T-helper 2 cell (primary cell): ENCODE measurements around the gene SPAG17.

Source experiments
- DNase-seq, 5 experiments: peaks; one replicate each; pipeline versions ENCODE4 v3.0.0 to v3.0.0-alpha.2; 2012 to 2022

Gene SPAG17

DNA sequence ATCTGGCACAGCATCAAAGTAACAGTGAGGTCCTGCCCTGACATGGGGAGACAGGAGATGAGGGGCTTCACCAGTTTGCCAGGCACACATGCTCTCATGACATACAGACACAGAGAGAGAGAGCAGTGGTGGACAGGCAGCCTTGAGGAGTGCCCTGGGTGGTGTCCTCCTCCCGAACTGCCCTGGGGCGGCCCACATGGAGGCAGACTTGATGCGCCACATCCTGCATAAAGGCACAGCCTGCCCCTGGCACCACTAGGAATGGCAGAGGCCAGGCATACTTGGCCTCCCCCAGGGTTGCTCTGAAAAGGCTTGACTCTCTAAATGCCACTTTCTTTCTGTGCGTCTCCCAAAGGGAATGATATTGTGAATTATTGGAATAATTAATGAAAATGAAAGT is 67.5 kb downstream of the SPAG17 start:
- DNase-seq: no peak

- no peak for DNase-seq
Measured at GRCh38 chr1:118116909-118117308, 68.1 kb downstream of the SPAG17 start.

DNA sequence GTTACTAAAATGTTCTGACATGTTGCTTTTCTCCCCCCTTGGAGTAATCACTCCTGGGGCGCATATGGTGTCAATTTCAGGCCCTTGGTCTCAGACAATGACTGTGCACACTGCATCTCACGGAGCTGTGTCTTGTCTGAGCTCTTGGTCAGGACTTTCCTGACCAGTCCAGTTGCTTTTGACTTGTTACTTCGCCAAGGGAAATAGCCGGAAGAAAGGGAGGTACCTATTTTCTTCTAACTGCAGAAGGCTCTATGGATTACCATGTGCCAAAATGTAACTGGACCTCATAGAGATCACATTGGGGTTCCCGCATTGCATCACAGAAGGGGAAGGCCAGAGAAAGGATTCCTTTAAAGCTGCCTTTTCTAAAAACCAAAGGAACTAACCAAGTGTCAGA is 68.6 kb downstream of the SPAG17 start:
- no peak for DNase-seq

DNA sequence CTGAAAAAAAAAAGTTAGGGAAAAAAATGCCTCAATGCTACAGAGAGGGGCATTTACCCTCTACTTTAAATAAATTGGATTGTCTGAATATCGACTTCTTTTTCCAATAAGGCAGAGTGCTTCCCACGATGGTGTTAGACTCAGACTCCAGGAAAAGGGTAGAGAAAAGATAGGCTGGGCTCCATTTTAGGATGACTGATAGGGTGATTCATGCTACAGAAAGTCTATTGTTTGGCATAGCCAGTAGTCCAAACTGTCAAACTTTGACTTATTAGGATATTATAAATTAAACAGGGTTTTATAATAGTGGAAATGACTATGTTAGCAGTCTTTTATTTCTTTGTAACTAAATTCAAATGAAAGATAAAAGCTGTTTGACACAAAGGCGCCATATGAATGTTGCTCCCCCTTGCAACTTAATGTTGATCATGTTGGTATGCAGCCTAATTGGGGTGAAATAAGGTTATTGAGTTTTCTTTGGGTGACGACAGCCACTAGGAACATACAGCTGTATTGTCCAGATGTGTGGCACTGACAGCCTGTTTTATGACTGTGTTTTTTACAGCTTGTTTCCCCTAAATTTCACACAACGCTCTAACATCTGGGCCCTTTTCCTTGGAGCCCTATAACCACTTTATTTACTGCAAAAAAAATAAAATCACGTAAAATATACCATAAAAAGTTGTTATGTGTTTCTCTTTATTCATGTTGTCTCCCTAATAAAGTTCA is 69.3 kb downstream of the SPAG17 start:
- DNase-seq: no peak

- no peak for DNase-seq
Measured at GRCh38 chr1:118113261-118113660, 71.8 kb downstream of the SPAG17 start.

- no peak for DNase-seq
Measured at GRCh38 chr1:118110580-118110979, 74.4 kb downstream of the SPAG17 start.

- DNase-seq: no peak
Measured at GRCh38 chr1:118104951-118105350, 80.1 kb downstream of the SPAG17 start.

- DNase-seq: no peak
Measured at GRCh38 chr1:118102445-118102844, 82.6 kb downstream of the SPAG17 start.

GRCh38 chr1:118101999-118102398 is 83.0 kb downstream of the SPAG17 start:
- DNase-seq: no peak

- no peak for DNase-seq
Measured at GRCh38 chr1:118101515-118101844, 83.5 kb downstream of the SPAG17 start.

DNA sequence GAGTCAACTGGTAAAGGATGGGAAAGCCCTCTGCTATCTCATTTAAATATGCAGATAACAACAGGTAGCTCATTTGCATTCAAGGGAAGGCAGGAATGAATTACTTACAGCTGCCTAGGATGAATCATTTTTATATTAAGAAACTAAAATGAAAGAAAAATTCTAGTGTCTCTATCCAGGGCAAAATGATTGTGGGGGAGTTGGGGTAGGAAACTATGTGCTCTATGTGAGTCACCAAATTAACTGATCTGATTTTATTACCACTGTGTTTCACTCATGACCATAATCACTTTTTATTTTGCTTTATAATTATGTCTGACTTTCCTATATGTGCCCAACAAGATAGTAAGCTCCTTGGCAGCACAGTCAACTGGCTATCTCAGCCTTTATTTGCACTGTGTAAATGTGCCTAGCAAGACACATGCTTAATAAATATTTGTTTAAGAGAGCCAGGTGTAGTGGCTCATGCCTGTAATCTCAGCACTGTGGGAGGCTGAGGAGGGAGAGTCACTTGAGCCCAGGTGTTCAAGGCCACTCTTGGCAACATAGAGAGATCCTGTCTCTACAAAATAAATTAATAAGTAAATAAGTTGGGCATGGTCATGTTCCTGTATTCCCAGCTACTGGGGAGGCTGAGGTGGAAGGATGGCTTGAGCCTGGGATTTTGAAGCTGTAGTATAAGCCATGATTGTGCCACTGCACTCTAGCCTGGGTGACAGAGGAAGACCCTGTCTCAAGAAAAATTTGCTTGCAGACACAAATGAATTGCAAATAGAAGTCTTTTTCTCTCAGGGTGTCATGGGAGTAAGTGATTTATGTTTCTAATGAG is 84.1 kb downstream of the SPAG17 start:
- DNase-seq: no peak

DNA sequence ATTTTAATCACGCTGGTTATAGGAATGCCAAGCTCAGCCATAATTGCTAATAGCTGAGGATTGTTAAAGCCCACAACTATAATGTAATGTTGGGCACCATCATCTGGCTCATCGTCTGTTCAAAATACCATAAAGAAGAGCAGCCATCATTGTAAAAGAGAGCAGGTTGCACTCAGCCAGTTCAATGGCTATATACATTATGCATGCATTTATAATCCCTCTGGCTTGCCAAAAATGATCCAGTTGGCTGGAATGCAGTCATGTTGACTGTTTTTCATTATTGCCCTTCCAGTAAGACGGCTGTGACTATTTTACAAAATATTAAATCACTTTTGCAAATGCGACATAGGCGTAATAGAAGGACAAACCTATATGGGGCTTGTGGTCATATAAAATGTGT is 85.3 kb downstream of the SPAG17 start:
- no peak for DNase-seq

DNA sequence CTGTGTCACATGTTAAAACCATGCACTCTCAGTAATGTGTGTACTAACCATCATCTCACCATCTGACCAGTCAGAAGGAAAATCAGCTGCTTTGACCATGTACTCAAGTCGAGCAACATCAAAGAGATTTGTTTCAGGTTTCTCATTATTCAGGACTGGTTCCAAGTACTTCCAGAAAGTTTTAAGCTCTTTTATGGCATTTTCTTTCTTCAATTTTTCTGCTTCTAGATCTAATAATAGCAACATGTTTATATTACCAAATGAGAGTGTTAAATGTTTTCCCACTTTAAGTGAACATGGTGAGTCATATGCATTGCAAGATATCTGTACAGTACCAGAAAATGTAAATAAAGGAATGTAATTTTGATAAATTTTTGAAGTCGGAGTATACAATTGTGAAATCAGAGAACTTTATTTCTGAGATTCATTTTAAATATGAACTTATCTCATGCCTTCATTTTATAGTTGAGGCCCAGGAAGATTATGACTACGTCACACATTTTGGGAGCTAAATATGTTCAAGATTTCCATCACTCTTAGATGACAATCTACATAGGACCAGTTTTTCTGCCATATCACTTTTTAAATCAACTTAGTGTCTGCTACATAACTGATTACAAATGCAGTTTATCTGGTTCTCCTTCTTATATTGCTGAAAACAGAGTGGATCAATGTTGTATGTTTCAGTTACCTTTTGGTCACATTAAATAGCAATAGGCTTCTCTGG is 87.2 kb downstream of the SPAG17 start:
- no peak for DNase-seq

- no peak for DNase-seq
Measured at GRCh38 chr1:118093017-118093416, 92.0 kb downstream of the SPAG17 start.

DNA sequence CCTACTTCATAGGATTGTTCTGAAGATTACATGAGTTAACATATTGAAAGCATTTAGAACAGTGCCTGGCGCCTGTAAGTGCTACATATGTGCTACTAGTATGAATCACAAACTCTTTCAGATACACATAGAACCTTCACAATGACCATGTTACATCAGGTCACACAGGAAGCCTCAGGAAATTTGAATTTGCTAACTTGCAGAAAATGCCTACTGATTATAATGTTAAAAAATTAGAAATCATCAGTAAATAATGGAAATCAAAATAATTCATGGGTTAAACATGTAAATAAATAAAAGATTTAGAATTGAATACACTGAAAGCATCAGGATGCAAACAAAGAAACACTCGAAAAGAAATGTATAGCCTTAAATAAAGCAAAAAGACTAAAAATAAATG is 94.9 kb downstream of the SPAG17 start:
- DNase-seq: no peak

DNA sequence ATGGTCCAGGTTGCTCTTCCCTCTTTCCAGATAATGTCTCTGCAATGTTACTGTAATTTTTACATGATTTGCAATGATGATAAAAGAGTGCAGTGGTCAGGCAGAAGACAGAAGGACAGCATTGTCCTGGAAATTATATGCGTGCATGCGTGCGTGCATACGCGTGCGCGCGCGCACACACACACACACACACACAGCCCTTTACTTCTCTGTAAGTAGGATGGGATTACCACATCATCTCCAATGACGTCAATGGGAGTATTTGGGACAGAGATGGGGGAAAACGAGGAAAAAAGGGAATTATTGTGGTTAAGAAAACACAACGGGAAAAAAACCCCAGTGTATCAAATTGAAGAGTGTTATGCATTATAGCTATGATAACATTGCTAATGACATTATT is 99.7 kb downstream of the SPAG17 start:
- no peak for DNase-seq

DNA sequence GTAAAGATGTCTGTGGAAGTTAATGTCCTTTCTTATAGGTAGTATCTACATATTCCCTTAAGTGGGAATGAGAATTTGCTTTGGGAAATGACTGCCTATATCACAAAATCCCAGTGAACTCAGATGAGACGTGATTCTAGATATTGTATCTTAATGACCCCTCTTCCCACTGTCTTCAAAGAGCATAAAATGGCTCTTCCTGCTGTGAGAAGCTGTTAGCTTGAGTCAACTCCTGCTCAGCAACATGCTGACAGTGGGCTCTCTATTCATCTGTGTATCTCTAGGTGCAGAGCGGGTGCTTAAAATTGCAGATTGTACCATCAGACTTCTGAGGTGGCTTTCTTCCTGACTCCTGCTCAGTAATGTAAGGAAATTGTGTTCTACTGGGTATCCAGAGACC is 100.6 kb downstream of the SPAG17 start:
- no peak for DNase-seq

DNA sequence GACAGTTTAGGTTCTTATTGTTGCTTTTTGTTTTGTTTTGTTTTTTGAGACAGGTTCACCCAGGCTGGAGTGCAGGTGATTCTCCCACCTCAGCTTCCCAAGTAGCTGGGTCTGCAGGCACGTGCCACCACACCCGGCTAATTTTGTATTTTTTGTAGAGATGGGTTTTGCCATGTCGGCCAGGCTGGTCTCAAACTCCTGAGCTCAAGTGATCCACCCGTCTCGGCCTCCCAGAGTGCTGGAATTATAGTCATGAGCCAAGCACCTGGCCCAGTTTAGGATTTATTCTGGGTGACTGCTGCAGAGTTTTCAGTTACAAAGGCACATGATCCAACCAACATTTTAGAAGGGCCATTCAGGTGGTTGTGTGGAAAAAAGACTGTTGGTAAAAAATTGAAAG is 102.0 kb downstream of the SPAG17 start:
- DNase-seq: no peak

DNA sequence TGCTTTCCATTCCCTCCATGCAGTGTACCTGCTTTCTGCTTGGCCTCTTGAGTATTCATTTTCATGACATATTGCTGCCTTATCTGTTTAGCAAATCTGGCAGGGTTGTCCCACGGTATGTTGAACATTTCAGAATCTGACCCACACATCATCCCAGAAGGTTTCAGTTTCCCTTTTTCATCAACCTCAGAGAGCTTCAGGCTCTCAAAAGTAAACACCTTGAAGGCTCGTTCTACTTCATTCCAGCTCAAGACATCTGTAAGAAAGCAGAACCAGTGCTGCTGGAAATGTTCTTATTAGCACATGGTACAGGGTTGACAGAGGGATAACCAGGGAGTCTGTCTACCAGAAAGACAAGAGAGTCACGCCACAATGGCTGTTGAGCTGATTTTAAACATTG is 103.6 kb downstream of the SPAG17 start:
- DNase-seq: peak in 1 of 5 experiments; percentile 71

- no peak for DNase-seq
Measured at GRCh38 chr1:118077331-118078045, 107.5 kb downstream of the SPAG17 start.

GRCh38 chr1:118075116-118075515 is 109.9 kb downstream of the SPAG17 start:
- no peak for DNase-seq

- no peak for DNase-seq
Measured at GRCh38 chr1:118073648-118074435, 111.2 kb downstream of the SPAG17 start.
